Neural progenitor cell (in vitro differentiated cells): ENCODE data around the gene IFT81. TPM values are rescaled to one million over a fixed set of nuclear protein-coding genes. Genes with fewer than 3 reads are reported as not detected.

Source experiments
- DNase-seq: peaks from one replicate; pipeline ENCODE4 v3.0.0-alpha.2; 2016; ENCODE audit warnings: low spot score
- H2AFZ ChIP-seq: fragments of 200-600 bp; sonication (generic); replicated peaks from 2 replicates; pipeline ENCODE4 v1.6.1; 2016; ENCODE audit warnings: antibody characterized with exemption
- H3F3A ChIP-seq: fragments of 200-600 bp; sonication (generic); 2 replicates; pipeline ENCODE4 v1.6.1; 2016; ENCODE audit warnings: antibody characterized with exemption, low read depth
- H3K27ac ChIP-seq: fragments of 200-600 bp; sonication (generic); 2 replicates; pipeline ENCODE4 v1.5.1; 2016; ENCODE audit warnings: mild to moderate bottlenecking
- H3K27me3 ChIP-seq: fragments of 200-600 bp; sonication (generic); 2 replicates; pipeline ENCODE4 v1.6.1; 2016; ENCODE audit warnings: mild to moderate bottlenecking, moderate library complexity
- H3K36me3 ChIP-seq: fragments of 200-600 bp; sonication (generic); 2 replicates; pipeline ENCODE4 v1.5.1; 2016
- H3K4me1 ChIP-seq: fragments of 200-600 bp; sonication (generic); 2 replicates; pipeline ENCODE4 v1.6.1; 2016; ENCODE audit warnings: mixed run types
- H3K4me2 ChIP-seq: fragments of 200-600 bp; sonication (generic); 2 replicates; pipeline ENCODE4 v1.6.1; 2016
- H3K4me3 ChIP-seq: fragments of 200-600 bp; sonication (generic); 2 replicates; pipeline ENCODE4 v1.5.1; 2016
- H3K79me2 ChIP-seq: fragments of 200-600 bp; sonication (generic); 2 replicates; pipeline ENCODE4 v1.6.1; 2016; ENCODE audit warnings: low read depth
- H3K9ac ChIP-seq: fragments of 200-600 bp; sonication (generic); 2 replicates; pipeline ENCODE4 v1.6.1; 2016
- H3K9me3 ChIP-seq: fragments of 200-600 bp; sonication (generic); 2 replicates; pipeline ENCODE4 v1.5.1; 2016; ENCODE audit warnings: low read depth
- H4K20me1 ChIP-seq: fragments of 200-600 bp; sonication (generic); 2 replicates; pipeline ENCODE4 v1.6.1; 2016; ENCODE audit warnings: low read depth
- H3K27ac Mint-ChIP-seq: 3 replicates; pipeline ENCODE4 v1.8.0; 2021; ENCODE audit warnings: mixed read lengths
- H3K27me3 Mint-ChIP-seq: 2 replicates; pipeline ENCODE4 v1.8.0; 2022; ENCODE audit warnings: low read depth, mild to moderate bottlenecking, inconsistent platforms, moderate library complexity, mixed read lengths; ENCODE audit not compliant: insufficient read depth
- H3K36me3 Mint-ChIP-seq: 3 replicates; pipeline ENCODE4 v1.8.0; 2021; ENCODE audit warnings: mixed read lengths
- H3K4me1 Mint-ChIP-seq: 3 replicates; pipeline ENCODE4 v1.8.0; 2021; ENCODE audit warnings: mixed read lengths
- H3K4me3 Mint-ChIP-seq: 3 replicates; pipeline ENCODE4 v1.8.0; 2021; ENCODE audit warnings: mild to moderate bottlenecking, moderate library complexity, mixed read lengths
- H3K9me3 Mint-ChIP-seq: 3 replicates; pipeline ENCODE4 v1.8.0; 2020; ENCODE audit warnings: mixed read lengths
- CTCF ChIP-seq: fragments of 200-600 bp; sonication (generic); IDR thresholded peaks from 2 replicates; pipeline ENCODE4 v1.5.1; 2017; ENCODE audit warnings: antibody characterized with exemption, mild to moderate bottlenecking
- EZH2 ChIP-seq: fragments of 200-600 bp; sonication (generic); IDR thresholded peaks from 2 replicates; pipeline ENCODE4 v1.6.1; 2017; ENCODE audit warnings: antibody characterized with exemption, mild to moderate bottlenecking, moderate library complexity
- EZH2phosphoT487 ChIP-seq: fragments of 200-600 bp; sonication (generic); IDR thresholded peaks from 2 replicates; pipeline ENCODE4 v1.6.1; 2017; ENCODE audit warnings: antibody characterized with exemption
- total RNA-seq: library from RNA; depleted of rRNA; stranded (reverse); fragments of >200 nt; gene quantifications from 2 replicates; pipeline ENCODE4 v1.2.3, GENCODE V29; 2015; ENCODE audit warnings: low replicate concordance

Gene IFT81
- total RNA-seq, 1 donor from 2014 or later: 73.8 TPM

GRCh38 chr12:110244829-110245228 is 120.7 kb downstream of the IFT81 start:
- peak; percentile 76 for DNase-seq
- no peak overlapping the region for H3K4me3 Mint-ChIP-seq
- H3K27me3 Mint-ChIP-seq: peaks cover 8% of the 10 kb centered on the region
- H3K27ac Mint-ChIP-seq: no peak overlapping the region
- TF ChIP-seq CTCF (no peak), EZH2phosphoT487 (no peak), EZH2 (no peak)
- H2AFZ ChIP-seq: no peak overlapping the region
- peaks cover 2% of the 10 kb centered on the region for H4K20me1 ChIP-seq
- no peak overlapping the region for H3K27ac ChIP-seq
- no peaks in the 10 kb centered on the region for H3K36me3 ChIP-seq
- H3K27me3 ChIP-seq: no peaks in the 10 kb centered on the region
- H3K9ac ChIP-seq: no peak overlapping the region
- peaks cover 28% of the 10 kb centered on the region for H3K4me1 Mint-ChIP-seq
- H3K4me3 ChIP-seq: no peak overlapping the region
- H3K9me3 Mint-ChIP-seq: peaks cover 4% of the 10 kb centered on the region
- H3F3A ChIP-seq: peaks cover 15% of the 10 kb centered on the region
- peaks cover 24% of the 10 kb centered on the region for H3K4me1 ChIP-seq
- H3K9me3 ChIP-seq: no peaks in the 10 kb centered on the region
- H3K4me2 ChIP-seq: peak overlapping the region; percentile 27
- H3K36me3 Mint-ChIP-seq: peaks cover 38% of the 10 kb centered on the region
- no peaks in the 10 kb centered on the region for H3K79me2 ChIP-seq

DNA sequence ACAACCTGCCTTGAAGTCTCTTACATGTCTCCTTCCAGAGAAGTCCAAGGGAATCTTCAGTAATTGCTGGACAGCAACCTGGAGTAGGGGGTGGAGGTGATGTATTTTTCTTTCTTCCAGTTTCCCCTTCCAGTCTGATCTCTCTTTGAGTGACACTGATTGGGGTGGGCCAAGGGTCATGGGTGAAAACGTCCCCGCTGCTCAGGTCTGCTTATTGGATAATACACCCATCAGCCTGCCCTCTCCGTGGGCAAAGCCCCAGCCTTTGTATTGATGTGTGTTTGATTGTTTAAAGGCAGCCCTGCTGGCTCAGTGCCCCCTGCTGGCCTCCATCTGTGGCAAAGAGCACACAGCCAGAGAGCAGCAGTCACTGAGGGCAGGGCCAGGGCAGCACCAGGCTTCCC is 121.2 kb downstream of the IFT81 start:
- Histone ChIP-seq H3F3A (peaks cover 15% of the 10 kb centered on the region), H3K9me3 (no peaks in the 10 kb centered on the region), H3K9ac (no peak overlapping the region), H3K4me1 (peaks cover 24% of the 10 kb centered on the region), H3K4me3 (no peak overlapping the region), H2AFZ (no peak overlapping the region), H3K27me3 (no peaks in the 10 kb centered on the region), H3K79me2 (no peaks in the 10 kb centered on the region), H3K4me2 (peak overlapping the region; percentile 6), H3K36me3 (no peaks in the 10 kb centered on the region), H4K20me1 (peaks cover 7% of the 10 kb centered on the region), H3K27ac (no peak overlapping the region)
- DNase-seq: peak; percentile 55
- no peak overlapping the region for H3K27ac Mint-ChIP-seq
- H3K4me1 Mint-ChIP-seq: peaks cover 32% of the 10 kb centered on the region
- peaks cover 8% of the 10 kb centered on the region for H3K27me3 Mint-ChIP-seq
- no peak for TF ChIP-seq EZH2
- TF ChIP-seq EZH2phosphoT487: no peak
- TF ChIP-seq CTCF: peak; percentile 43
- H3K36me3 Mint-ChIP-seq: peaks cover 34% of the 10 kb centered on the region
- H3K4me3 Mint-ChIP-seq: no peak overlapping the region
- peaks cover 4% of the 10 kb centered on the region for H3K9me3 Mint-ChIP-seq

- peaks cover 8% of the 10 kb centered on the region for H3K27me3 Mint-ChIP-seq
These were observed 122.6 kb downstream of the IFT81 start for GRCh38 chr12:110246636-110247339.

More at GRCh38 chr12:110246636-110247339, 122.6 kb downstream of the IFT81 start:
- Histone ChIP-seq H3K79me2 (no peaks in the 10 kb centered on the region), H3K27ac (no peak overlapping the region), H3K36me3 (no peaks in the 10 kb centered on the region), H3K4me1 (peaks cover 24% of the 10 kb centered on the region), H3K9ac (peak overlapping the region; percentile 10), H3K27me3 (no peaks in the 10 kb centered on the region), H4K20me1 (peaks cover 8% of the 10 kb centered on the region), H3K9me3 (no peaks in the 10 kb centered on the region), H3K4me3 (no peak overlapping the region), H2AFZ (no peak overlapping the region), H3F3A (peaks cover 15% of the 10 kb centered on the region), H3K4me2 (no peak overlapping the region)
- no peak overlapping the region for H3K27ac Mint-ChIP-seq
- no peak overlapping the region for H3K4me3 Mint-ChIP-seq
- peaks cover 4% of the 10 kb centered on the region for H3K9me3 Mint-ChIP-seq
- peaks cover 31% of the 10 kb centered on the region for H3K36me3 Mint-ChIP-seq
- H3K4me1 Mint-ChIP-seq: peaks cover 35% of the 10 kb centered on the region
- DNase-seq: no peak
- no peak for TF ChIP-seq EZH2phosphoT487
- no peak for TF ChIP-seq CTCF
